ENCODE data around the gene ALB. TPM values are rescaled to one million over a fixed set of nuclear protein-coding genes. Genes with fewer than 3 reads are reported as not detected.

ALB gene
- total RNA-seq, 4 donors from 2014 or later = 0.27 to 0.56 TPM; not detected in 2

- Histone ChIP-seq H3K27me3 (no peaks in the 10 kb centered on the region), H3K9me3 (no peaks in the 10 kb centered on the region), H3K4me1 (no peaks in the 10 kb centered on the region), H3K36me3 (no peaks in the 10 kb centered on the region), H3K4me3 (replicated peaks in 1 of 3) (no peak overlapping the region), H3K27ac (no peak overlapping the region)
- no peak for TF ChIP-seq POLR2A (IDR thresholded peaks at IDR 0.05)
- TF ChIP-seq, protein P1, sequence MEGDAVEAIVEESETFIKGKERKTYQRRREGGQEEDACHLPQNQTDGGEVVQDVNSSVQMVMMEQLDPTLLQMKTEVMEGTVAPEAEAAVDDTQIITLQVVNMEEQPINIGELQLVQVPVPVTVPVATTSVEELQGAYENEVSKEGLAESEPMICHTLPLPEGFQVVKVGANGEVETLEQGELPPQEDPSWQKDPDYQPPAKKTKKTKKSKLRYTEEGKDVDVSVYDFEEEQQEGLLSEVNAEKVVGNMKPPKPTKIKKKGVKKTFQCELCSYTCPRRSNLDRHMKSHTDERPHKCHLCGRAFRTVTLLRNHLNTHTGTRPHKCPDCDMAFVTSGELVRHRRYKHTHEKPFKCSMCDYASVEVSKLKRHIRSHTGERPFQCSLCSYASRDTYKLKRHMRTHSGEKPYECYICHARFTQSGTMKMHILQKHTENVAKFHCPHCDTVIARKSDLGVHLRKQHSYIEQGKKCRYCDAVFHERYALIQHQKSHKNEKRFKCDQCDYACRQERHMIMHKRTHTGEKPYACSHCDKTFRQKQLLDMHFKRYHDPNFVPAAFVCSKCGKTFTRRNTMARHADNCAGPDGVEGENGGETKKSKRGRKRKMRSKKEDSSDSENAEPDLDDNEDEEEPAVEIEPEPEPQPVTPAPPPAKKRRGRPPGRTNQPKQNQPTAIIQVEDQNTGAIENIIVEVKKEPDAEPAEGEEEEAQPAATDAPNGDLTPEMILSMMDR (IDR thresholded peaks at IDR 0.05) = no peak
- intact Hi-C loops (cut with DNase I) = no loop called here
- WGBS, 2 donors = 80 to 85% methylated on average over 2 of the region's 2 CpGs
- DNase-seq = no peak
These were observed 25.0 kb downstream of the ALB start for GRCh38 chr4:73429118-73429517.

GRCh38 chr4:73429826-73430587 is 25.9 kb downstream of the ALB start:
- no peak for DNase-seq

GRCh38 chr4:73431813-73432168 is 27.7 kb downstream of the ALB start:
- DNase-seq = no peak
- TF ChIP-seq, protein P1 (IDR thresholded peaks at IDR 0.05) = no peak
- TF ChIP-seq POLR2A (IDR thresholded peaks at IDR 0.05) = no peak
- WGBS, 2 donors = 70 to 72% methylated on average over 1 of the region's 1 CpG
- intact Hi-C loops (cut with DNase I) = no loop called here
- Histone ChIP-seq H3K27me3 (no peaks in the 10 kb centered on the region), H3K4me1 (no peaks in the 10 kb centered on the region), H3K9me3 (no peaks in the 10 kb centered on the region), H3K4me3 (replicated peaks in 1 of 3) (no peak overlapping the region), H3K36me3 (no peaks in the 10 kb centered on the region), H3K27ac (no peak overlapping the region)

More at GRCh38 chr4:73429826-73430587, 25.9 kb downstream of the ALB start:
- H3K4me1 ChIP-seq = no peaks in the 10 kb centered on the region
- H3K27ac ChIP-seq = no peak overlapping the region
- no peak overlapping the region for H3K4me3 ChIP-seq (replicated peaks in 1 of 3)
- intact Hi-C loops (cut with DNase I) = no loop called here
- H3K36me3 ChIP-seq = no peaks in the 10 kb centered on the region
- WGBS, 2 donors = 56 to 57% methylated on average over 2 of the region's 2 CpGs
- H3K9me3 ChIP-seq = no peaks in the 10 kb centered on the region
- H3K27me3 ChIP-seq = no peaks in the 10 kb centered on the region
- TF ChIP-seq, protein P1 (IDR thresholded peaks at IDR 0.05) = no peak
- TF ChIP-seq POLR2A (IDR thresholded peaks at IDR 0.05) = no peak

- TF ChIP-seq POLR2A (IDR thresholded peaks at IDR 0.05) = no peak
- TF ChIP-seq, protein P1 (IDR thresholded peaks at IDR 0.05) = no peak
- Histone ChIP-seq H3K27ac (no peak overlapping the region), H3K36me3 (no peaks in the 10 kb centered on the region), H3K27me3 (no peaks in the 10 kb centered on the region), H3K9me3 (no peaks in the 10 kb centered on the region), H3K4me1 (no peaks in the 10 kb centered on the region), H3K4me3 (replicated peaks in 1 of 3) (no peak overlapping the region)
- intact Hi-C loops (cut with DNase I) = no loop called here
- WGBS, 2 donors = 75 to 82% methylated on average over 5 of the region's 5 CpGs
- no peak for DNase-seq
These were observed 28.3 kb downstream of the ALB start for GRCh38 chr4:73432169-73433000.

DNA sequence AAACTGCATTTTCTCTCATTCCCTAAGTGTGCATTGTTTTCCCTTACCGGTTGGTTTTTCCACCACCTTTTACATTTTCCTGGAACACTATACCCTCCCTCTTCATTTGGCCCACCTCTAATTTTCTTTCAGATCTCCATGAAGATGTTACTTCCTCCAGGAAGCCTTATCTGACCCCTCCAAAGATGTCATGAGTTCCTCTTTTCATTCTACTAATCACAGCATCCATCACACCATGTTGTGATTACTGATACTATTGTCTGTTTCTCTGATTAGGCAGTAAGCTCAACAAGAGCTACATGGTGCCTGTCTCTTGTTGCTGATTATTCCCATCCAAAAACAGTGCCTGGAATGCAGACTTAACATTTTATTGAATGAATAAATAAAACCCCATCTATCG is 29.1 kb downstream of the ALB start:
- H3K36me3 ChIP-seq = no peaks in the 10 kb centered on the region
- no peaks in the 10 kb centered on the region for H3K4me1 ChIP-seq
- intact Hi-C loops (cut with DNase I) = no loop called here
- no peak for DNase-seq
- no peak overlapping the region for H3K27ac ChIP-seq
- whole genome bisulfite sequencing, 2 donors = 71 to 78% methylated on average over 2 of the region's 2 CpGs
- H3K27me3 ChIP-seq = no peaks in the 10 kb centered on the region
- H3K4me3 ChIP-seq (replicated peaks in 1 of 3) = no peak overlapping the region
- no peaks in the 10 kb centered on the region for H3K9me3 ChIP-seq
- TF ChIP-seq POLR2A (IDR thresholded peaks at IDR 0.05) = no peak
- TF ChIP-seq, protein P1 (IDR thresholded peaks at IDR 0.05) = no peak

All from thyroid gland (tissue), 4 donors.